Caco-2 (cell line): ENCODE results near the gene KLF13. TPM values are rescaled to one million over a fixed set of nuclear protein-coding genes. Genes with fewer than 3 reads are reported as not detected.

Source experiments
- BruUV-seq: library from RNA; stranded (reverse); fragments of 400-500 nt; replicated peaks from 2 replicates; lab custom pipeline; 2021; lab: Mats Ljungman, UMichigan
- CTCF ChIA-PET: fragments of 300-600 bp; sonication (Branson Sonifier 250); formaldehyde crosslinking; loops from one replicate; lab custom pipeline; 2022; ENCODE audit warnings: antibody characterized with exemption; lab: Charles Lee
- POLR2A ChIA-PET: fragments of 300-600 bp; sonication (Branson Sonifier 250); formaldehyde crosslinking; loops from one replicate; lab custom pipeline; 2022; ENCODE audit warnings: antibody characterized with exemption; lab: Charles Lee
- DNase-seq, 2 experiments: peaks; one replicate each; pipeline versions ENCODE4 v3.0.0 to v3.0.0-alpha.2; 2020 to 2022
- H3K27me3 ChIP-seq: replicated peaks from 2 replicates; pipeline ENCODE4 v1.6.0; 2011; ENCODE audit warnings: low read length; ENCODE audit not compliant: control insufficient read depth, insufficient read depth
- H3K36me3 ChIP-seq: 2 replicates; pipeline ENCODE4 v1.5.1; 2011; ENCODE audit warnings: low read length; ENCODE audit not compliant: control insufficient read depth, insufficient read depth
- H3K4me1 ChIP-seq: fragments of 250-450 bp; sonication (Bioruptor Pico); 2 replicates; pipeline ENCODE4 v1.5.1; 2020; ENCODE audit warnings: mild to moderate bottlenecking
- H3K4me3 ChIP-seq: 2 replicates; pipeline ENCODE4 v1.5.1; 2011; ENCODE audit warnings: low read depth, mild to moderate bottlenecking, control low read depth, low read length
- H3K9me3 ChIP-seq: fragments of 250-450 bp; sonication (Bioruptor Pico); 2 replicates; pipeline ENCODE4 v1.5.1; 2020; ENCODE audit warnings: mild to moderate bottlenecking, moderate library complexity
- H3K27ac Mint-ChIP-seq: one replicate; pipeline ENCODE4 v1.8.0; 2022; ENCODE audit warnings: mixed read lengths; ENCODE audit not compliant: unreplicated experiment
- H3K27me3 Mint-ChIP-seq: one replicate; pipeline ENCODE4 v1.8.0; 2022; ENCODE audit warnings: mixed read lengths; ENCODE audit not compliant: insufficient read depth, unreplicated experiment
- H3K36me3 Mint-ChIP-seq: one replicate; pipeline ENCODE4 v1.8.0; 2022; ENCODE audit warnings: mild to moderate bottlenecking, mixed read lengths; ENCODE audit not compliant: insufficient read depth, unreplicated experiment
- H3K4me1 Mint-ChIP-seq: one replicate; pipeline ENCODE4 v1.8.0; 2022; ENCODE audit warnings: low read depth, mixed read lengths; ENCODE audit not compliant: unreplicated experiment
- H3K4me3 Mint-ChIP-seq: one replicate; pipeline ENCODE4 v1.8.0; 2022; ENCODE audit warnings: mild to moderate bottlenecking, moderate library complexity, mixed read lengths; ENCODE audit not compliant: unreplicated experiment
- H3K9me3 Mint-ChIP-seq: one replicate; pipeline ENCODE4 v1.8.0; 2022; ENCODE audit warnings: mixed read lengths; ENCODE audit not compliant: unreplicated experiment
- intact Hi-C: fragments of 100-400 bp; cut with micrococcal nuclease; formaldehyde crosslinking; loops from one replicate; pipeline ENCODE4 v1.10.0; 2022; ENCODE audit not compliant: unreplicated experiment
- total RNA-seq: library from RNA; stranded (reverse); gene quantifications from 2 replicates; pipeline ENCODE4 v1.2.3, GENCODE V29; 2022
- TF ChIP-seq, protein P1 (sequence below), 2 experiments: fragments of 200-600 bp in 1 of 2; IDR thresholded peaks; 1 replicate in 1 of 2; 2 replicates in 1 of 2; pipeline versions ENCODE4 v1.5.1 to v1.8.0; 2011 to 2022; ENCODE audit warnings: antibody characterized with exemption in 1 of 2, control low read depth in 1 of 2, inconsistent platforms in 1 of 2, low read depth in 1 of 2, low read length in 1 of 2, mild to moderate bottlenecking in 1 of 2, moderate library complexity in 1 of 2; ENCODE audit not compliant: insufficient read depth in 1 of 2, severe bottlenecking in 1 of 2, unreplicated experiment in 1 of 2

The KLF13 gene
- total RNA-seq, 1 experiment from 2014 or later, result 18.8 TPM

DNA sequence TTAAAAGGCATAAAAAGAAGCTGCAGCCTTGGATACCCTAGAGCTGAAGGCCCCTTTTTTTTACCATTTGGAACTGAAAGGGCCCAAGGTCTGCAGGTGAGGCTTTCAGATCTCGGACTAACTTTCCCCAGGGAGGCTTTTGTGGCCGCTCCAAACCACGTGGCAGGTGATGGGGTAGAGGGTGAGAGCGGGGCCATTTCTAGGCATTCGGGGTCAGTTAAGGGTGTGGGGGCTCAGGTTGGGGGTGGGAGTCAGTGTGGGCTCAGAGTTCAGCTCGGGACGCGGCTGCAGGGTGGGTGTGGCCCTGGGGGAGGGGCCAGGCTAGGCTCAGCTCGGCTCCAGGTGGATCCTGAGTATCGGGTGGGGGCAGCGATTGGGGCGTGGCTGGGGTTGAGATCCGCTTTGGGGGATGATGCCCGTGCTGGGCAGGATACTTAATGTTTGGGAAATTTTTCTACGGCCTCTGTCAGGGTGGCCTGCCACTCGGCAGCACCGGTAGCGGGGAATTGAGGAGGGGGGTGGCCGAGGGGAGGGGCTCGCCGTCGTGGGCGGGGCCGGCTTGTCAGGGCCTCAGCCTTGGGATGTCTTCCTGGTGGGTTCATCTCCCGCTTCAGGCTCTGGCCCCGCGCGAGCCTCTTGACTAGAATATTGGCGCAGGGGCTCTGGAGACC is 2.5 kb downstream of the KLF13 start:
- H3K4me1 ChIP-seq, result peaks cover 11% of the 10 kb centered on the region
- POLR2A ChIA-PET, result no interaction called here

DNA sequence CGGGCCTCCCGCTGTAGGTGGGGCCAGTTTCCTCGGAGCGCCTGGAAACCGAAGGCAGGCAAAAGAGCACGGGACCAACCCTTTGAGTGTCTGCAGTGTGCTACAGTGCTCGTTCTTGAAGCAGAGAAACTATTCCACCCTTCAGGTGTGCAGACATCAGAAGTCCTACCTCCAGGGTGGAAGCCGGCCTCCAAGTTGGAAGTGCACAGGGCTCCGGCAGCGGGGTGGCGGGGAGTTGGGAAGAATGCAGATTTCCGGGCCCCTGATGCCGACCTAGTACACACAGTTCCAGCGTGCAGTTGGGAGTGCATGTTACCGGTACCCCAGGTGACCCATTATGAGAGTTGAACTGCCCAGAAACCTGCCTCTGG is 3.0 kb downstream of the KLF13 start:
- intact Hi-C loops, result loop anchor here (1.0 to 5.0 kb wide), 4 partner anchors 43 to 112 kb away; no protein-coding TSS in a partner anchor
- H3K27ac Mint-ChIP-seq, result peak overlapping the region; percentile 80

More for the DNA sequence above, 2.5 kb downstream of the KLF13 start:
- H3K27me3 ChIP-seq, result no peaks in the 10 kb centered on the region
- no peaks in the 10 kb centered on the region for H3K9me3 ChIP-seq
- peak overlapping the region; percentile 92 for H3K4me3 ChIP-seq
- no peaks in the 10 kb centered on the region for H3K4me1 Mint-ChIP-seq
- no TSS peak for BruUV-seq
- DNase-seq, result peak; percentile 55 to 60
- no peaks in the 10 kb centered on the region for H3K9me3 Mint-ChIP-seq
- no peaks in the 10 kb centered on the region; the same call in none of the 2 replicates for H3K36me3 ChIP-seq
- H3K27me3 Mint-ChIP-seq, result no peaks in the 10 kb centered on the region
- H3K36me3 Mint-ChIP-seq, result peaks cover 13% of the 10 kb centered on the region
- H3K4me3 Mint-ChIP-seq, result peak overlapping the region; percentile 86
- TF ChIP-seq, protein P1, sequence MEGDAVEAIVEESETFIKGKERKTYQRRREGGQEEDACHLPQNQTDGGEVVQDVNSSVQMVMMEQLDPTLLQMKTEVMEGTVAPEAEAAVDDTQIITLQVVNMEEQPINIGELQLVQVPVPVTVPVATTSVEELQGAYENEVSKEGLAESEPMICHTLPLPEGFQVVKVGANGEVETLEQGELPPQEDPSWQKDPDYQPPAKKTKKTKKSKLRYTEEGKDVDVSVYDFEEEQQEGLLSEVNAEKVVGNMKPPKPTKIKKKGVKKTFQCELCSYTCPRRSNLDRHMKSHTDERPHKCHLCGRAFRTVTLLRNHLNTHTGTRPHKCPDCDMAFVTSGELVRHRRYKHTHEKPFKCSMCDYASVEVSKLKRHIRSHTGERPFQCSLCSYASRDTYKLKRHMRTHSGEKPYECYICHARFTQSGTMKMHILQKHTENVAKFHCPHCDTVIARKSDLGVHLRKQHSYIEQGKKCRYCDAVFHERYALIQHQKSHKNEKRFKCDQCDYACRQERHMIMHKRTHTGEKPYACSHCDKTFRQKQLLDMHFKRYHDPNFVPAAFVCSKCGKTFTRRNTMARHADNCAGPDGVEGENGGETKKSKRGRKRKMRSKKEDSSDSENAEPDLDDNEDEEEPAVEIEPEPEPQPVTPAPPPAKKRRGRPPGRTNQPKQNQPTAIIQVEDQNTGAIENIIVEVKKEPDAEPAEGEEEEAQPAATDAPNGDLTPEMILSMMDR (IDR thresholded peaks at IDR 0.05; ENCODE audit: insufficient read depth in 1 of 2, low read depth in 1 of 2, low read length in 1 of 2, severe bottlenecking in 1 of 2, unreplicated experiment in 1 of 2), result no peak
- peak overlapping the region; percentile 80 for H3K27ac Mint-ChIP-seq
- CTCF ChIA-PET, result interaction anchor here (0.6 to 1.8 kb wide), 2 partner anchors 106 to 346 kb away, joined by 3 to 9 read pairs; no protein-coding TSS in a partner anchor
- intact Hi-C loops, result loop anchor here (1.0 to 5.0 kb wide), 4 partner anchors 43 to 112 kb away; no protein-coding TSS in a partner anchor

DNA sequence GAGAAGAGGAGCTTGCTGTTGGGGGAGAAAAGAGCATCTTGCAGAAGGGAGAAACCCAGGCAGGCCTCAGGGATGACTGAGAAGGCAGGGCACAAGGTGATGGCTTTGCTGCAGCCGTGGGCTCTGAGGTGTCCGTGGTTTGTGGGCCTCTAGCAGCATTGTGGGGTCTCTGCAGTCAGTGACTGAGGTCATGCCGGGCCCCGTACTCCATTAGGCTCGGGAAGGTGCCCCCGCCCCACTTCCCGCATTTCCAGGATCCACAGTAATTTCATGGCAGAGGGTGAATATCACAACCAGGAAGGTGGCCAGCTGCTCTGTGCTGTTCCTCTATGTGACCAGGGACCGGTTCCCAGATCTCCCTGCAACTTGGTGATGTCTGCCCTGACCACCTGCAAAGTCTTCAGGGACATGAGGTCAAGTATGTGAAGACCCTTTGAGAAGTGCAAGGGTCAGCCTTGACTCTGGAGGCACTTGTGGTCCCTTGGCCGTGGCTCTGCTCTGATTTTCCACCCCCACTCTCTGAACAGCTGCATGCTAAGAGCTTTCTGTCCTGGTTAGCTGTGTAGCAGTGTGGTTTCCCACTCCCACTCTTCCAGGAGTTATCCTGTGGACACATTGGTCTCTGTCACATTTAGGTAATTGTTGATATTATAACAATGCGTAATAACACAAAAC is 3.6 kb downstream of the KLF13 start:
- BruUV-seq, result no TSS peak
- ChIA-PET CTCF (no interaction called here), POLR2A (no interaction called here)
- intact Hi-C loops, result no loop called here
- TF ChIP-seq, protein P1 (IDR thresholded peaks at IDR 0.05; ENCODE audit: insufficient read depth in 1 of 2, low read depth in 1 of 2, low read length in 1 of 2, severe bottlenecking in 1 of 2, unreplicated experiment in 1 of 2), result no peak
- Mint-ChIP-seq H3K9me3 (no peaks in the 10 kb centered on the region), H3K4me1 (no peaks in the 10 kb centered on the region), H3K27ac (peak overlapping the region; percentile 80), H3K27me3 (no peaks in the 10 kb centered on the region), H3K4me3 (peak overlapping the region; percentile 86), H3K36me3 (peaks cover 13% of the 10 kb centered on the region)
- H3K4me1 ChIP-seq, result peaks cover 8% of the 10 kb centered on the region; the same call in 1 of the 2 replicates
- no peak for DNase-seq
- no peak overlapping the region for H3K4me3 ChIP-seq
- H3K36me3 ChIP-seq, result no peaks in the 10 kb centered on the region; the same call in none of the 2 replicates
- H3K27me3 ChIP-seq, result no peaks in the 10 kb centered on the region
- no peaks in the 10 kb centered on the region for H3K9me3 ChIP-seq

More for the DNA sequence above, 3.0 kb downstream of the KLF13 start:
- no peaks in the 10 kb centered on the region for H3K9me3 Mint-ChIP-seq
- peak overlapping the region; percentile 86 for H3K4me3 Mint-ChIP-seq
- Histone ChIP-seq H3K4me1 (peaks cover 11% of the 10 kb centered on the region), H3K4me3 (peak overlapping the region; percentile 92), H3K27me3 (no peaks in the 10 kb centered on the region), H3K9me3 (no peaks in the 10 kb centered on the region), H3K36me3 (no peaks in the 10 kb centered on the region; the same call in none of the 2 replicates)
- no peaks in the 10 kb centered on the region for H3K27me3 Mint-ChIP-seq
- POLR2A ChIA-PET, result no interaction called here
- BruUV-seq, result no TSS peak
- TF ChIP-seq, protein P1 (IDR thresholded peaks at IDR 0.05; ENCODE audit: insufficient read depth in 1 of 2, low read depth in 1 of 2, low read length in 1 of 2, severe bottlenecking in 1 of 2, unreplicated experiment in 1 of 2), result no peak
- H3K4me1 Mint-ChIP-seq, result no peaks in the 10 kb centered on the region
- peaks cover 13% of the 10 kb centered on the region for H3K36me3 Mint-ChIP-seq
- DNase-seq, result no peak
- CTCF ChIA-PET, result no interaction called here
